HEK293 (cell line): Measurements from ENCODE around the gene PRPF19.

ENCODE experiments used
- CTCF ChIA-PET: fragments of 350-600 bp; formaldehyde crosslinking; extraction: SDS; loops from one replicate; lab custom pipeline; 2021; ENCODE audit warnings: antibody characterized with exemption; lab: Yijun Ruan, JAX
- POLR2A ChIA-PET: fragments of 300-600 bp; formaldehyde crosslinking; extraction: SDS; loops from one replicate; lab custom pipeline; 2020; ENCODE audit warnings: antibody characterized with exemption, inconsistent platforms; lab: Yijun Ruan, JAX
- H3K27ac ChIP-seq: fragments of 200-500 bp; sonication (Bioruptor generic); 2 replicates; pipeline ENCODE4 v1.5.1; 2014; ENCODE audit warnings: low read depth, low read length, control low read depth, inconsistent platforms; ENCODE audit errors: extremely low read depth
- H3K36me3 ChIP-seq, 2 experiments: fragments of 200-500 bp in 1 of 2; sonication (Bioruptor generic) in 1 of 2; 1 replicate in 1 of 2; 2 replicates in 1 of 2; pipeline ENCODE4 v1.5.1; 2014 to 2017; ENCODE audit warnings: inconsistent platforms in 2 of 2, low read length in 2 of 2; ENCODE audit not compliant: control insufficient read depth in 2 of 2, insufficient read depth in 1 of 2
- H3K4me1 ChIP-seq: fragments of 200-500 bp; sonication (Bioruptor generic); 2 replicates; pipeline ENCODE4 v1.5.1; 2014; ENCODE audit warnings: mild to moderate bottlenecking, low read length, inconsistent platforms; ENCODE audit not compliant: control insufficient read depth, insufficient read depth
- H3K4me3 ChIP-seq: 2 replicates; pipeline ENCODE4 v1.5.1; 2011; ENCODE audit warnings: low read depth, mild to moderate bottlenecking, control low read depth, low read length, moderate library complexity
- H3K9me3 ChIP-seq: fragments of 200-500 bp; sonication (Bioruptor generic); 2 replicates; pipeline ENCODE4 v1.5.1; 2014; ENCODE audit warnings: low read depth, low read length, inconsistent platforms; ENCODE audit not compliant: control insufficient read depth, insufficient read depth
- GLI4 ChIP-seq: fragments of 450-650 bp; formaldehyde crosslinking; IDR thresholded peaks from 2 replicates; pipeline ENCODE4 v1.5.1; 2016; ENCODE audit warnings: missing biosample characterization, missing genetic modification characterization
- ZFHX2 ChIP-seq: fragments of 450-650 bp; formaldehyde crosslinking; conservative IDR thresholded peaks from 2 replicates; pipeline ENCODE4 v1.5.1; 2016; ENCODE audit warnings: missing biosample characterization, missing genetic modification characterization
- ZNF138 ChIP-seq: fragments of 450-650 bp; formaldehyde crosslinking; IDR thresholded peaks from 2 replicates; pipeline ENCODE4 v1.5.1; 2016; ENCODE audit warnings: missing biosample characterization, missing genetic modification characterization, borderline replicate concordance
- ZNF202 ChIP-seq: fragments of 450-650 bp; formaldehyde crosslinking; IDR thresholded peaks from 2 replicates; pipeline ENCODE4 v1.5.1; 2016; ENCODE audit warnings: missing biosample characterization, missing genetic modification characterization, borderline replicate concordance
- ZNF433 ChIP-seq: fragments of 450-650 bp; formaldehyde crosslinking; IDR thresholded peaks from 2 replicates; pipeline ENCODE4 v1.5.1; 2016; ENCODE audit warnings: missing biosample characterization, missing genetic modification characterization, low read depth
- ZNF548 ChIP-seq: fragments of 450-650 bp; formaldehyde crosslinking; IDR thresholded peaks from 2 replicates; pipeline ENCODE4 v1.5.1; 2016; ENCODE audit warnings: missing biosample characterization, missing genetic modification characterization
- ZNF571 ChIP-seq: fragments of 450-650 bp; formaldehyde crosslinking; IDR thresholded peaks from 2 replicates; pipeline ENCODE4 v1.5.0; 2017; ENCODE audit warnings: missing biosample characterization, missing genetic modification characterization
- TF ChIP-seq, protein P1 (sequence below): fragments of 450-650 bp; formaldehyde crosslinking; IDR thresholded peaks from 2 replicates; pipeline ENCODE4 v1.5.1; 2016; ENCODE audit warnings: missing biosample characterization, missing genetic modification characterization
- TF ChIP-seq, protein P2 (sequence below): fragments of 450-650 bp; formaldehyde crosslinking; IDR thresholded peaks from 2 replicates; pipeline ENCODE4 v1.5.1; 2016; ENCODE audit warnings: missing biosample characterization, missing genetic modification characterization
- TF ChIP-seq, protein P3 (sequence below): fragments of 450-650 bp; formaldehyde crosslinking; IDR thresholded peaks from 2 replicates; pipeline ENCODE4 v1.5.1; 2016; ENCODE audit warnings: missing biosample characterization, missing genetic modification characterization, borderline replicate concordance
- TF ChIP-seq, protein P4 (sequence below): fragments of 450-650 bp; formaldehyde crosslinking; IDR thresholded peaks from 2 replicates; pipeline ENCODE4 v1.5.0; 2017; ENCODE audit warnings: missing biosample characterization, missing genetic modification characterization, borderline replicate concordance
- TF ChIP-seq, protein P5 (sequence below): fragments of 450-650 bp; formaldehyde crosslinking; IDR thresholded peaks from 2 replicates; pipeline ENCODE4 v1.5.1; 2016; ENCODE audit warnings: missing biosample characterization, missing genetic modification characterization

PRPF19 gene

DNA sequence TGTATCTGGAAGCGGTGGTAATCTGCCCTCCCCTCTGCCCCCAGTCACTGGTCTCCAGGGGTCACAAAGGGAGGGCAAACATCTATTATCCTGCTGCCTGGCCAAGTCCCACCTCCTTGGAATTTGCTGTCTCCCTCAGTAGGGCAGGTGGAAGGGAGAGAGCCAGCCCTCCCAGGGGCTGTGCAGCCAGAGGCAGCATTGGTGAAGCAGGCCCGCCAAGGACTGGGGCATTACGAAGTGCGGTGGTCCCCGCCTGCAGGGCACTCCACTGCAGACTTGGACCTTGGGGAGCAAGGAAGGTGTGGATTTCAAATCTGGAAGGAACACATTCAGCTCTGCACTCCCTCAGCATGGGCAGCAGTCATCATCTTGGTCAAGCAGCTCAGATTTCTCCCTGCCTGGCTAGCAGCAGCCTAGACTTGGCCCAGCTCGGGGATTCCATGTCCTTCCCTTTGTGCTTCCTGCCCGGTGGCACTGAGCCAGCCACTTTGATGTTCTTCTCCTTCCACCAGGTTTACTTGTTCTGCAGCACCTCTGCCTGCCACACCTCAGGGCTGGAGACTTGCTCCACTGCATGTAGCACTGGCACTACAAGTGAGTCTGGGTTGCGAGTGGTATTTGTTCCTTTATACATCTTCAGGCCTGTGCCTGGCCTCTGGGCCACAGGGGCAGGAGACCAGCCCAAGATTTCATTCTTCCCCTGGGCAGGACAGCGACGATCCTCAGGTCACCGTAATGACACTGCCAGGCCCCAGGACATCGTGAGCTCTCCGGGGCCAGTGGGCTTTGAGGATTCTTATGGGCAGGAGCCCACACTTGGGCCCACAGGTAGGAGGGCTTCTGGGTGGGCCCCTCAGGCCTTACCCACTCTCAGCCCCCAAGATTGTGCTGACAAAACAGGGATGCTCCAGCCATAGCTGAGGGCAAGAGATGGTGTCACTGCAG is 31.7 kb downstream of the PRPF19 start:
- no peak overlapping the region for H3K27ac ChIP-seq
- CTCF ChIA-PET, result interaction anchor here (0.6 to 2.2 kb wide), 5 partner anchors 13 to 555 kb away, joined by 3 to 6 read pairs (median 4); no protein-coding TSS in a partner anchor
- POLR2A ChIA-PET, result no interaction called here
- H3K4me1 ChIP-seq, result no peaks in the 10 kb centered on the region
- peaks cover 0 to 15% of the 10 kb centered on the region in 2 experiments; a peak in 1 of 3 replicates for H3K36me3 ChIP-seq
- no peak overlapping the region for H3K4me3 ChIP-seq
- no peak for TF ChIP-seq GLI4 (tag by site-specific recombination)
- no peak for TF ChIP-seq ZNF202 (tag by site-specific recombination)
- TF ChIP-seq, protein P1, sequence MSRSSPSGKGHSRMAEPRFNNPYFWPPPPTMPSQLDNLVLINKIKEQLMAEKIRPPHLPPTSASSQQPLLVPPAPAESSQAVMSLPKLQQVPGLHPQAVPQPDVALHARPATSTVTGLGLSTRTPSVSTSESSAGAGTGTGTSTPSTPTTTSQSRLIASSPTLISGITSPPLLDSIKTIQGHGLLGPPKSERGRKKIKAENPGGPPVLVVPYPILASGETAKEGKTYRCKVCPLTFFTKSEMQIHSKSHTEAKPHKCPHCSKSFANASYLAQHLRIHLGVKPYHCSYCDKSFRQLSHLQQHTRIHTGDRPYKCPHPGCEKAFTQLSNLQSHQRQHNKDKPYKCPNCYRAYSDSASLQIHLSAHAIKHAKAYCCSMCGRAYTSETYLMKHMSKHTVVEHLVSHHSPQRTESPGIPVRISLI (tag by site-specific recombination), result no peak
- TF ChIP-seq, protein P2, sequence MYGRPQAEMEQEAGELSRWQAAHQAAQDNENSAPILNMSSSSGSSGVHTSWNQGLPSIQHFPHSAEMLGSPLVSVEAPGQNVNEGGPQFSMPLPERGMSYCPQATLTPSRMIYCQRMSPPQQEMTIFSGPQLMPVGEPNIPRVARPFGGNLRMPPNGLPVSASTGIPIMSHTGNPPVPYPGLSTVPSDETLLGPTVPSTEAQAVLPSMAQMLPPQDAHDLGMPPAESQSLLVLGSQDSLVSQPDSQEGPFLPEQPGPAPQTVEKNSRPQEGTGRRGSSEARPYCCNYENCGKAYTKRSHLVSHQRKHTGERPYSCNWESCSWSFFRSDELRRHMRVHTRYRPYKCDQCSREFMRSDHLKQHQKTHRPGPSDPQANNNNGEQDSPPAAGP (tag by site-specific recombination), result no peak
- no peak for TF ChIP-seq ZNF548 (tag by site-specific recombination)
- TF ChIP-seq, protein P3, sequence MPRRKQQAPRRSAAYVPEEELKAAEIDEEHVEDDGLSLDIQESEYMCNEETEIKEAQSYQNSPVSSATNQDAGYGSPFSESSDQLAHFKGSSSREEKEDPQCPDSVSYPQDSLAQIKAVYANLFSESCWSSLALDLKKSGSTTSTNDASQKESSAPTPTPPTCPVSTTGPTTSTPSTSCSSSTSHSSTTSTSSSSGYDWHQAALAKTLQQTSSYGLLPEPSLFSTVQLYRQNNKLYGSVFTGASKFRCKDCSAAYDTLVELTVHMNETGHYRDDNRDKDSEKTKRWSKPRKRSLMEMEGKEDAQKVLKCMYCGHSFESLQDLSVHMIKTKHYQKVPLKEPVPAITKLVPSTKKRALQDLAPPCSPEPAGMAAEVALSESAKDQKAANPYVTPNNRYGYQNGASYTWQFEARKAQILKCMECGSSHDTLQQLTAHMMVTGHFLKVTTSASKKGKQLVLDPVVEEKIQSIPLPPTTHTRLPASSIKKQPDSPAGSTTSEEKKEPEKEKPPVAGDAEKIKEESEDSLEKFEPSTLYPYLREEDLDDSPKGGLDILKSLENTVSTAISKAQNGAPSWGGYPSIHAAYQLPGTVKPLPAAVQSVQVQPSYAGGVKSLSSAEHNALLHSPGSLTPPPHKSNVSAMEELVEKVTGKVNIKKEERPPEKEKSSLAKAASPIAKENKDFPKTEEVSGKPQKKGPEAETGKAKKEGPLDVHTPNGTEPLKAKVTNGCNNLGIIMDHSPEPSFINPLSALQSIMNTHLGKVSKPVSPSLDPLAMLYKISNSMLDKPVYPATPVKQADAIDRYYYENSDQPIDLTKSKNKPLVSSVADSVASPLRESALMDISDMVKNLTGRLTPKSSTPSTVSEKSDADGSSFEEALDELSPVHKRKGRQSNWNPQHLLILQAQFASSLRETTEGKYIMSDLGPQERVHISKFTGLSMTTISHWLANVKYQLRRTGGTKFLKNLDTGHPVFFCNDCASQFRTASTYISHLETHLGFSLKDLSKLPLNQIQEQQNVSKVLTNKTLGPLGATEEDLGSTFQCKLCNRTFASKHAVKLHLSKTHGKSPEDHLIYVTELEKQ (tag by site-specific recombination), result no peak
- H3K9me3 ChIP-seq, result no peaks in the 10 kb centered on the region

DNA sequence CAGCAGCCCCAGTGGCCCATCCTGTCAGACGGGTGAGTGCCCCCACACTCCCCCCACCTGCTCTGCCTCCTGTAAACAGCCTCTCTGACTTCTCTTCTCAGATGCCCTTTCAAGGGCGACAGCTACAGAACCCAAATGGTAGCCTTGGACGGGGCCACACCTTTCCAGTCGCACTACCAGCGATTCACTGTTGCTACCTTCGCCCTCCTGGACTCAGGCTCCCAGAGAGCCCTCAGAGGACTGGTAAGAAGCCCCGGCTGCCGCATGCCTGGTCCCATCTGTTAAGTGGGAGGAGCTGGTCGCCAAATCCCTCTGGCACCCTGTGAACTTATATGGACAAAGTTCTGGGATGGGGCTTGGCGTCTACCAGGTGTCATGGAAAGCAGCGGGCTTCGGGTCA is 32.9 kb downstream of the PRPF19 start:
- H3K4me3 ChIP-seq, result no peak overlapping the region
- TF ChIP-seq, protein P4, sequence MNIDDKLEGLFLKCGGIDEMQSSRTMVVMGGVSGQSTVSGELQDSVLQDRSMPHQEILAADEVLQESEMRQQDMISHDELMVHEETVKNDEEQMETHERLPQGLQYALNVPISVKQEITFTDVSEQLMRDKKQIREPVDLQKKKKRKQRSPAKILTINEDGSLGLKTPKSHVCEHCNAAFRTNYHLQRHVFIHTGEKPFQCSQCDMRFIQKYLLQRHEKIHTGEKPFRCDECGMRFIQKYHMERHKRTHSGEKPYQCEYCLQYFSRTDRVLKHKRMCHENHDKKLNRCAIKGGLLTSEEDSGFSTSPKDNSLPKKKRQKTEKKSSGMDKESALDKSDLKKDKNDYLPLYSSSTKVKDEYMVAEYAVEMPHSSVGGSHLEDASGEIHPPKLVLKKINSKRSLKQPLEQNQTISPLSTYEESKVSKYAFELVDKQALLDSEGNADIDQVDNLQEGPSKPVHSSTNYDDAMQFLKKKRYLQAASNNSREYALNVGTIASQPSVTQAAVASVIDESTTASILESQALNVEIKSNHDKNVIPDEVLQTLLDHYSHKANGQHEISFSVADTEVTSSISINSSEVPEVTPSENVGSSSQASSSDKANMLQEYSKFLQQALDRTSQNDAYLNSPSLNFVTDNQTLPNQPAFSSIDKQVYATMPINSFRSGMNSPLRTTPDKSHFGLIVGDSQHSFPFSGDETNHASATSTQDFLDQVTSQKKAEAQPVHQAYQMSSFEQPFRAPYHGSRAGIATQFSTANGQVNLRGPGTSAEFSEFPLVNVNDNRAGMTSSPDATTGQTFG (tag by site-specific recombination), result no peak
- TF ChIP-seq ZNF571 (tag by site-specific recombination), result no peak
- TF ChIP-seq ZNF138 (tag by site-specific recombination), result no peak
- TF ChIP-seq, protein P5, sequence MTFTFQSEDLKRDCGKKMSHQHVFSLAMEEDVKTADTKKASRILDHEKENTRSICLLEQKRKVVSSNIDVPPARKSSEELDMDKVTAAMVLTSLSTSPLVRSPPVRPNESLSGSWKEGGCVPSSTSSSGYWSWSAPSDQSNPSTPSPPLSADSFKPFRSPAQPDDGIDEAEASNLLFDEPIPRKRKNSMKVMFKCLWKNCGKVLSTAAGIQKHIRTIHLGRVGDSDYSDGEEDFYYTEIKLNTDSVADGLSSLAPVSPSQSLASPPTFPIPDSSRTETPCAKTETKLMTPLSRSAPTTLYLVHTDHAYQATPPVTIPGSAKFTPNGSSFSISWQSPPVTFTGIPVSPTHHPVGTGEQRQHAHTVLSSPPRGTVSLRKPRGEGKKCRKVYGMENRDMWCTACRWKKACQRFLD (tag by site-specific recombination), result no peak
- TF ChIP-seq ZFHX2 (tag by site-specific recombination), result no peak
- TF ChIP-seq ZNF433 (tag by site-specific recombination), result no peak
- TF ChIP-seq, all 188 proteins: peak for 0
- no peak overlapping the region for H3K27ac ChIP-seq
- H3K9me3 ChIP-seq, result no peaks in the 10 kb centered on the region
- ChIA-PET CTCF (interaction anchor here (0.9 to 1.1 kb wide), 2 partner anchors 14 to 31 kb away, joined by 3 to 5 read pairs; no protein-coding TSS in a partner anchor), POLR2A (no interaction called here)
- no peaks in the 10 kb centered on the region for H3K4me1 ChIP-seq
- peaks cover 0 to 6% of the 10 kb centered on the region in 2 experiments; a peak in 1 of 3 replicates for H3K36me3 ChIP-seq
